Endodermal cell (in vitro differentiated cells): ENCODE results near the gene UBE2I. TPM values are rescaled to one million over a fixed set of nuclear protein-coding genes. Genes with fewer than 3 reads are reported as not detected.

Source experiments
- DNase-seq: peaks from one replicate; pipeline ENCODE4 v3.0.0-alpha.2; 2017
- H3K27ac ChIP-seq: 2 replicates; pipeline ENCODE4 v1.5.1; 2013; ENCODE audit warnings: mild to moderate bottlenecking, low read depth, low read length, moderate library complexity
- H3K27me3 ChIP-seq: 2 replicates; pipeline ENCODE4 v1.6.1; 2013; ENCODE audit warnings: mild to moderate bottlenecking, low read length, moderate library complexity; ENCODE audit not compliant: insufficient read depth, control insufficient read depth, poor library complexity, severe bottlenecking
- H3K36me3 ChIP-seq: 2 replicates; pipeline ENCODE4 v1.7.0; 2013; ENCODE audit warnings: mild to moderate bottlenecking, low read length, moderate library complexity; ENCODE audit not compliant: control insufficient read depth, insufficient read depth
- H3K4me1 ChIP-seq: one replicate; pipeline ENCODE4 v1.7.0; 2013; ENCODE audit warnings: low read length; ENCODE audit not compliant: control insufficient read depth, insufficient read depth
- H3K4me3 ChIP-seq: 2 replicates; pipeline ENCODE4 v1.5.1; 2013; ENCODE audit warnings: mild to moderate bottlenecking, low read length, moderate library complexity
- H3K9ac ChIP-seq: 2 replicates; pipeline ENCODE4 v1.6.1; 2013; ENCODE audit warnings: mild to moderate bottlenecking, low read length, moderate library complexity; ENCODE audit not compliant: poor library complexity, severe bottlenecking; ENCODE audit errors: extremely low read depth
- H3K9me3 ChIP-seq: 2 replicates; pipeline ENCODE4 v1.6.1; 2013; ENCODE audit warnings: mild to moderate bottlenecking, low read length, moderate library complexity; ENCODE audit not compliant: control insufficient read depth
- H3K27ac Mint-ChIP-seq: 2 replicates; pipeline ENCODE4 v1.8.0; 2020; ENCODE audit warnings: mixed read lengths
- H3K27me3 Mint-ChIP-seq: 2 replicates; pipeline ENCODE4 v1.8.0; 2021; ENCODE audit warnings: mild to moderate bottlenecking, mixed read lengths; ENCODE audit not compliant: insufficient read depth
- H3K36me3 Mint-ChIP-seq: 2 replicates; pipeline ENCODE4 v1.8.0; 2020; ENCODE audit warnings: low read depth, mixed read lengths
- H3K4me1 Mint-ChIP-seq: 2 replicates; pipeline ENCODE4 v1.8.0; 2020; ENCODE audit warnings: mixed read lengths
- H3K4me3 Mint-ChIP-seq: 2 replicates; pipeline ENCODE4 v1.8.0; 2020; ENCODE audit warnings: mild to moderate bottlenecking, moderate library complexity, mixed read lengths
- H3K9me3 Mint-ChIP-seq: 2 replicates; pipeline ENCODE4 v1.8.0; 2020; ENCODE audit warnings: mild to moderate bottlenecking, mixed read lengths
- CTCF ChIP-seq: fragments of 200-600 bp; sonication (generic); conservative IDR thresholded peaks from 2 replicates; pipeline ENCODE4 v1.5.0; 2021; ENCODE audit warnings: antibody characterized with exemption, mild to moderate bottlenecking
- WGBS, 2 experiments: methylation state at CpG; one replicate each; pipeline versions ENCODE4 v1.1.5 to v1.1.7; 2013; ENCODE audit warnings: missing lambda C conversion rate in 2 of 2, mixed read lengths in 1 of 2; ENCODE audit not compliant: insufficient coverage in 1 of 2, insufficient read length in 1 of 2; 5-methylcytosine and 5-hydroxymethylcytosine counted together
- total RNA-seq, 2 donors: library from RNA; stranded (reverse); fragmentation: NEBNext Ultra II Directional in 1 of 2; extraction: Animal tissue kit (Norgen Biotek cat#: 25700) in 1 of 2; gene quantifications; 2 replicates in 1 of 2; 3 replicates in 1 of 2; pipeline ENCODE4 v1.2.1, GENCODE V29; 2021

The UBE2I gene
- total RNA-seq, 2 donors from 2014 or later: 250 to 294 TPM

GRCh38 chr16:1347286-1347855, 37.9 kb downstream of the UBE2I start:
- no peaks in the 10 kb centered on the region for H3K9me3 Mint-ChIP-seq
- WGBS, 2 experiments: 90% methylated on average over 29 to 31 of the region's 31 CpGs

GRCh38 chr16:1347962-1348361, 38.5 kb downstream of the UBE2I start:
- no peaks in the 10 kb centered on the region for H3K27me3 Mint-ChIP-seq
- WGBS, 2 experiments: 88 to 95% methylated on average over 20 to 29 of the region's 29 CpGs
- no peaks in the 10 kb centered on the region for H3K4me1 ChIP-seq
- H3K4me3 Mint-ChIP-seq: no peak overlapping the region
- peaks cover 4% of the 10 kb centered on the region for H3K4me1 Mint-ChIP-seq
- no peak overlapping the region for H3K27ac Mint-ChIP-seq
- H3K36me3 ChIP-seq: peaks cover 17% of the 10 kb centered on the region
- H3K27me3 ChIP-seq: peaks cover 11% of the 10 kb centered on the region
- no peaks in the 10 kb centered on the region for H3K9me3 Mint-ChIP-seq
- no peaks in the 10 kb centered on the region for H3K9me3 ChIP-seq
- peaks cover 10% of the 10 kb centered on the region for H3K36me3 Mint-ChIP-seq
- H3K9ac ChIP-seq: no peak overlapping the region
- no peak for TF ChIP-seq CTCF
- DNase-seq: no peak
- no peak overlapping the region for H3K4me3 ChIP-seq
- no peak overlapping the region for H3K27ac ChIP-seq

More at GRCh38 chr16:1347286-1347855, 37.9 kb downstream of the UBE2I start:
- Histone ChIP-seq H3K36me3 (peaks cover 17% of the 10 kb centered on the region), H3K4me1 (no peaks in the 10 kb centered on the region), H3K9ac (no peak overlapping the region), H3K27me3 (peaks cover 14% of the 10 kb centered on the region), H3K27ac (no peak overlapping the region), H3K4me3 (no peak overlapping the region), H3K9me3 (no peaks in the 10 kb centered on the region)
- H3K4me1 Mint-ChIP-seq: peaks cover under 1% of the 10 kb centered on the region
- DNase-seq: no peak
- H3K27me3 Mint-ChIP-seq: no peaks in the 10 kb centered on the region
- H3K27ac Mint-ChIP-seq: no peak overlapping the region
- peaks cover 10% of the 10 kb centered on the region for H3K36me3 Mint-ChIP-seq
- no peak for TF ChIP-seq CTCF
- H3K4me3 Mint-ChIP-seq: no peak overlapping the region

- H3K27me3 ChIP-seq: peaks cover 10% of the 10 kb centered on the region
- WGBS, 2 experiments: 95 to 98% methylated on average over 9 to 15 of the region's 15 CpGs
Measured at GRCh38 chr16:1348441-1348840, 39.0 kb downstream of the UBE2I start.

More at GRCh38 chr16:1348441-1348840, 39.0 kb downstream of the UBE2I start:
- Histone ChIP-seq H3K27ac (no peak overlapping the region), H3K9ac (no peak overlapping the region), H3K4me3 (no peak overlapping the region), H3K36me3 (peaks cover 17% of the 10 kb centered on the region), H3K4me1 (no peaks in the 10 kb centered on the region), H3K9me3 (no peaks in the 10 kb centered on the region)
- no peak for DNase-seq
- Mint-ChIP-seq H3K27ac (no peak overlapping the region), H3K9me3 (no peaks in the 10 kb centered on the region), H3K4me3 (no peak overlapping the region), H3K4me1 (peaks cover 7% of the 10 kb centered on the region), H3K27me3 (no peaks in the 10 kb centered on the region), H3K36me3 (peaks cover 10% of the 10 kb centered on the region)
- TF ChIP-seq CTCF: no peak
